HTR-8/SVneo (cell line): ENCODE results near the gene CALCOCO1.
"Not testable (repeated sequence)": the region's sequence is repeated elsewhere in the genome, so short reads cannot be mapped to it uniquely, and the experiment has no call there.

Source experiments
- DNase-seq: peaks from one replicate; pipeline ENCODE4 v3.0.0; 2011; ENCODE audit warnings: low spot score, mixed read lengths; ENCODE audit not compliant: insufficient read length
- FAIRE-seq: peaks from 2 replicates; lab custom pipeline; 2011; peaks lifted over from hg19 to GRCh38; lab: Jason Lieb, UNC

The CALCOCO1 gene

GRCh38 chr12:53727310-53728041 lies at the start of gene CALCOCO1:
TSS of gene CALCOCO1 (minus strand) at chr12:53727452. CDS start at chr12:53725242, 2,210 bp downstream.
- peak; percentile 98 for DNase-seq
- peak; percentile 80 for FAIRE-seq

- no peak for DNase-seq
- no peak for FAIRE-seq
Observed at GRCh38 chr12:53776872-53777271, 49.6 kb upstream of the CALCOCO1 start.

- FAIRE-seq (no peak), DNase-seq (no peak)
Observed at GRCh38 chr12:53775478-53776145, 48.4 kb upstream of the CALCOCO1 start.

- no peak for FAIRE-seq
- DNase-seq, result peak; percentile 75
Observed at GRCh38 chr12:53770281-53770680, 43.0 kb upstream of the CALCOCO1 start.

- FAIRE-seq (no peak), DNase-seq (no peak)
Observed at GRCh38 chr12:53768976-53769375, 41.7 kb upstream of the CALCOCO1 start.

GRCh38 chr12:53766881-53767280 lies 39.6 kb upstream of the CALCOCO1 start:
- no peak for FAIRE-seq
- DNase-seq, result no peak

- DNase-seq (no peak), FAIRE-seq (no peak)
Observed at GRCh38 chr12:53765891-53766290, 38.6 kb upstream of the CALCOCO1 start.

- FAIRE-seq (no peak), DNase-seq (no peak)
Observed at GRCh38 chr12:53764615-53765014, 37.4 kb upstream of the CALCOCO1 start.

- not testable (repeated sequence) for FAIRE-seq, DNase-seq
Observed at GRCh38 chr12:53762793-53763192, 35.5 kb upstream of the CALCOCO1 start.

- no peak for DNase-seq
- FAIRE-seq, result no peak
Observed at GRCh38 chr12:53761306-53761705, 34.1 kb upstream of the CALCOCO1 start.

GRCh38 chr12:53759261-53759660 lies 32.0 kb upstream of the CALCOCO1 start:
- no peak for FAIRE-seq
- no peak for DNase-seq

- FAIRE-seq, result no peak
- no peak for DNase-seq
Observed at GRCh38 chr12:53758730-53759103, 31.5 kb upstream of the CALCOCO1 start.

GRCh38 chr12:53758081-53758729 lies 31.0 kb upstream of the CALCOCO1 start:
- FAIRE-seq (no peak), DNase-seq (no peak)

- FAIRE-seq (no peak), DNase-seq (peak; percentile 56)
Observed at GRCh38 chr12:53757101-53757770, 30.0 kb upstream of the CALCOCO1 start.

- DNase-seq (no peak), FAIRE-seq (no peak)
Observed at GRCh38 chr12:53756300-53757100, 29.2 kb upstream of the CALCOCO1 start.

GRCh38 chr12:53755893-53756292 lies 28.6 kb upstream of the CALCOCO1 start:
- DNase-seq, result no peak
- no peak for FAIRE-seq

- FAIRE-seq (no peak), DNase-seq (no peak)
Observed at GRCh38 chr12:53755451-53755891, 28.2 kb upstream of the CALCOCO1 start.

GRCh38 chr12:53754633-53755264 lies 27.5 kb upstream of the CALCOCO1 start:
- no peak for FAIRE-seq
- DNase-seq, result no peak

- DNase-seq (no peak), FAIRE-seq (no peak)
Observed at GRCh38 chr12:53754188-53754585, 26.9 kb upstream of the CALCOCO1 start.
